Astrocyte (in vitro differentiated cells and primary cell): ENCODE data around the gene HTR5A. TPM values are rescaled to one million over a fixed set of nuclear protein-coding genes. Genes with fewer than 3 reads are reported as not detected.

ENCODE experiments used
- DNase-seq: peaks from one replicate; pipeline ENCODE4 v3.0.0-alpha.2; 2010; ENCODE audit warnings: low read depth
- FAIRE-seq: peaks from 2 replicates; lab custom pipeline; 2011; peaks lifted over from hg19 to GRCh38; lab: Jason Lieb, UNC
- H2AFZ ChIP-seq: 2 replicates; pipeline ENCODE4 v1.6.0; 2012; ENCODE audit warnings: low read depth, low read length, inconsistent platforms
- H3K27ac ChIP-seq: 2 replicates; pipeline ENCODE4 v1.5.1; 2011; ENCODE audit warnings: low read depth, low read length, inconsistent platforms
- H3K27me3 ChIP-seq: 2 replicates; pipeline ENCODE4 v1.6.0; 2011; ENCODE audit warnings: low read length, inconsistent platforms; ENCODE audit not compliant: insufficient read depth
- H3K36me3 ChIP-seq: 2 replicates; pipeline ENCODE4 v1.5.1; 2011; ENCODE audit warnings: low read length, inconsistent platforms; ENCODE audit not compliant: insufficient read depth
- H3K4me1 ChIP-seq: 2 replicates; pipeline ENCODE4 v1.5.1; 2011; ENCODE audit warnings: low read length, inconsistent platforms; ENCODE audit not compliant: insufficient read depth
- H3K4me2 ChIP-seq: 2 replicates; pipeline ENCODE4 v1.6.0; 2012; ENCODE audit warnings: low read length, inconsistent platforms
- H3K4me3 ChIP-seq: 2 replicates; pipeline ENCODE4 v1.5.1; 2011; ENCODE audit warnings: low read depth, mild to moderate bottlenecking, low read length, inconsistent platforms; ENCODE audit not compliant: insufficient read depth
- H3K79me2 ChIP-seq: 2 replicates; pipeline ENCODE4 v1.6.0; 2012; ENCODE audit warnings: mild to moderate bottlenecking, low read length, inconsistent platforms; ENCODE audit not compliant: insufficient read depth
- H3K9ac ChIP-seq: 2 replicates; pipeline ENCODE4 v1.6.0; 2012; ENCODE audit warnings: mild to moderate bottlenecking, low read length, inconsistent platforms
- H3K9me3 ChIP-seq: 2 replicates; pipeline ENCODE4 v1.5.1; 2012; ENCODE audit warnings: low read depth, mild to moderate bottlenecking, low read length, inconsistent platforms; ENCODE audit not compliant: insufficient read depth
- H4K20me1 ChIP-seq: 2 replicates; pipeline ENCODE4 v1.6.0; 2012; ENCODE audit warnings: low read length, inconsistent platforms; ENCODE audit not compliant: insufficient read depth
- H3K27ac Mint-ChIP-seq: one replicate; pipeline ENCODE4 v1.8.0; 2021; ENCODE audit warnings: mild to moderate bottlenecking, mixed read lengths; ENCODE audit not compliant: unreplicated experiment
- H3K27me3 Mint-ChIP-seq: one replicate; pipeline ENCODE4 v1.8.0; 2021; ENCODE audit warnings: low read depth, mixed read lengths; ENCODE audit not compliant: unreplicated experiment
- H3K36me3 Mint-ChIP-seq: one replicate; pipeline ENCODE4 v1.8.0; 2021; ENCODE audit warnings: low read depth, mixed read lengths; ENCODE audit not compliant: unreplicated experiment
- H3K4me1 Mint-ChIP-seq: one replicate; pipeline ENCODE4 v1.8.0; 2021; ENCODE audit warnings: low read depth, mixed read lengths; ENCODE audit not compliant: unreplicated experiment
- H3K4me3 Mint-ChIP-seq: one replicate; pipeline ENCODE4 v1.8.0; 2021; ENCODE audit warnings: mild to moderate bottlenecking, moderate library complexity, mixed read lengths; ENCODE audit not compliant: unreplicated experiment
- H3K9me3 Mint-ChIP-seq: one replicate; pipeline ENCODE4 v1.8.0; 2021; ENCODE audit warnings: mild to moderate bottlenecking, mixed read lengths; ENCODE audit not compliant: unreplicated experiment
- CTCF ChIP-seq: IDR thresholded peaks from 2 replicates; pipeline ENCODE4 v1.5.1; 2011; ENCODE audit warnings: low read depth, mild to moderate bottlenecking, inconsistent platforms, low read length, moderate library complexity; ENCODE audit not compliant: insufficient read depth
- EZH2 ChIP-seq: IDR thresholded peaks from 2 replicates; pipeline ENCODE4 v1.6.1; 2012; ENCODE audit warnings: mild to moderate bottlenecking, low read length, inconsistent platforms; ENCODE audit not compliant: insufficient read depth
- total RNA-seq: library from RNA; stranded (reverse); gene quantifications from 2 replicates; pipeline ENCODE4 v1.2.1, GENCODE V29; 2021

Gene HTR5A
- total RNA-seq, 1 donor from 2014 or later, result not detected

DNA sequence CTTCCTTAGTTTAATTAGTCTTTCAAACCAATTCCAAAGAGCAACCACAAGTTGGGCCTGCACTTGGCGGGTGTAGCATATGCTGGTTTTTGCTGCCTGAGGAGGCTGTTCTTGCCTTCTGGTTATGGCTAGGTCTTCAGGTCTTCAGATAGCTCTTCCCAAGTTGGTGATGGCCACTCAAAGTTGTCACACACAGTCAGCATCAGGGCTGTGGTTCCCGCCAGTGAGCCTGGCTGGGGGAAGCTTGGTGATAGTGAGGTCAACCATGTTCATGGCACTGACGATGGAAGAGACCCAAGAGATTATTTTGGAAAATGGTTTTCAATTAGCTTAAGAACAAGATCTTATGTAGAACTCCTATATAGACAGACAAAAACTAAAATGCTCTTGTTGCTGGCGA, 18.8 kb upstream of the HTR5A start:
- TF ChIP-seq CTCF (no peak), EZH2 (no peak)
- Mint-ChIP-seq H3K4me1 (peaks cover 9% of the 10 kb centered on the region), H3K4me3 (no peak overlapping the region), H3K9me3 (no peaks in the 10 kb centered on the region), H3K36me3 (no peaks in the 10 kb centered on the region), H3K27ac (no peak overlapping the region), H3K27me3 (no peaks in the 10 kb centered on the region)
- H3K4me1 ChIP-seq, result no peaks in the 10 kb centered on the region
- H2AFZ ChIP-seq, result no peak overlapping the region
- H3K79me2 ChIP-seq, result no peaks in the 10 kb centered on the region
- H3K36me3 ChIP-seq, result no peaks in the 10 kb centered on the region
- DNase-seq (no peak), FAIRE-seq (no peak)
- H3K4me3 ChIP-seq, result no peak overlapping the region
- H3K9me3 ChIP-seq, result no peaks in the 10 kb centered on the region
- no peak overlapping the region for H3K9ac ChIP-seq
- no peaks in the 10 kb centered on the region for H4K20me1 ChIP-seq
- H3K27me3 ChIP-seq, result no peaks in the 10 kb centered on the region
- H3K4me2 ChIP-seq, result no peak overlapping the region
- no peak overlapping the region for H3K27ac ChIP-seq

DNA sequence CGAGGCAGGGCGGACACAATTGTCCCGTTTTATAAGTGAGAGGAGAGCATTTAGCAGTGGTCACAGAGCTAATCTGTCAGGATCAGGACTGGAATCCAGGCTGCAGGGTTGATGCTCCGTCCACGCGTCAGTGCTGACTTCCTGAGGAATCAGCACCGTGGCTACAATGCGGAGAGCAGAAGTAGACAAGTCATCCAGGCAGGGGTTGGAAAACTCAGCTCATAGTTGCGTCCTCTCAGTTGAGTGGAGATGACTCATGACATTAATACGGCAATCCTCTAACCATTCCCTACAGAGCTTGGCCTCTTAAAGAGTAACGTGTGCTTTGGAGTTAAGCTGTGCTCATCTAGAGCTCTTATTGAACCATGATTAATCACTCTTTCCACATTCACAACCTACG, 17.1 kb upstream of the HTR5A start:
- no peak for FAIRE-seq
- DNase-seq, result no peak
- Mint-ChIP-seq H3K4me3 (no peak overlapping the region), H3K36me3 (no peaks in the 10 kb centered on the region), H3K27me3 (no peaks in the 10 kb centered on the region), H3K27ac (no peak overlapping the region), H3K4me1 (peaks cover 9% of the 10 kb centered on the region), H3K9me3 (no peaks in the 10 kb centered on the region)
- no peaks in the 10 kb centered on the region for H4K20me1 ChIP-seq
- H3K27ac ChIP-seq, result no peak overlapping the region
- no peaks in the 10 kb centered on the region for H3K9me3 ChIP-seq
- no peak overlapping the region for H3K4me2 ChIP-seq
- H2AFZ ChIP-seq, result no peak overlapping the region
- H3K79me2 ChIP-seq, result no peaks in the 10 kb centered on the region
- no peak for TF ChIP-seq CTCF
- no peak for TF ChIP-seq EZH2
- no peaks in the 10 kb centered on the region for H3K27me3 ChIP-seq
- no peaks in the 10 kb centered on the region for H3K36me3 ChIP-seq
- no peak overlapping the region for H3K9ac ChIP-seq
- H3K4me1 ChIP-seq, result no peaks in the 10 kb centered on the region
- no peak overlapping the region for H3K4me3 ChIP-seq

DNA sequence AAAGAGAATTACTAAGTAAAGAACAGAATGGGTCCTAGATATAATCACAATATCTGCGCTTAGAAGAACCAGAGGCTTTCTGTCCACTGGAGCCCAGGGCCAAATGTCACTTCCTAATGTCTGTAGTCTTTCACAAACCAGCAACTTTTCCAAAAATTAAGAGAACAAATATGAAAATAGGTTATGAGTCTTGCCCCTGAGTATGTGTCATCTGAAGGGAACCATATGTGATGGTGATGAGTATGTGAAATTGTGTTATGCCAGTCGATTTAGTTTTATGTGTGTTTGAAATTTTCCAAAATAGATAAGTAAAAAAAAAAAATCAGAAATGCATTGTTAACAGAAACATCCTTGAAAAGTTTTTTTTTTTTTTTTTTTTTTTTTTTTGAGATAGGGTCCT, 15.4 kb upstream of the HTR5A start:
- Histone ChIP-seq H4K20me1 (no peaks in the 10 kb centered on the region), H3K9me3 (no peaks in the 10 kb centered on the region), H3K27me3 (no peaks in the 10 kb centered on the region), H3K27ac (no peak overlapping the region), H3K4me2 (no peak overlapping the region), H2AFZ (no peak overlapping the region), H3K4me3 (no peak overlapping the region), H3K4me1 (no peaks in the 10 kb centered on the region), H3K36me3 (no peaks in the 10 kb centered on the region), H3K9ac (no peak overlapping the region), H3K79me2 (no peaks in the 10 kb centered on the region)
- Mint-ChIP-seq H3K27me3 (peaks cover 6% of the 10 kb centered on the region), H3K27ac (no peak overlapping the region), H3K9me3 (no peaks in the 10 kb centered on the region), H3K36me3 (no peaks in the 10 kb centered on the region), H3K4me1 (peaks cover 9% of the 10 kb centered on the region), H3K4me3 (no peak overlapping the region)
- no peak for DNase-seq
- no peak for TF ChIP-seq EZH2
- no peak for TF ChIP-seq CTCF
- FAIRE-seq, result no peak
